ENCODE data around the gene CWC27. TPM values are rescaled to one million over a fixed set of nuclear protein-coding genes. Genes with fewer than 3 reads are reported as not detected.

The CWC27 gene
- total RNA-seq, 1 donor from 2014 or later = 56.6 TPM

- Histone ChIP-seq H3K9me3 (ENCODE audit: low read depth) (peaks cover 4% of the 10 kb centered on the region), H3K4me3 (no peak overlapping the region), H4K20me1 (ENCODE audit: low read depth) (no peaks in the 10 kb centered on the region), H3K9ac (no peak overlapping the region), H2AFZ (replicated peaks) (no peak overlapping the region), H3K79me2 (ENCODE audit: low read depth) (no peaks in the 10 kb centered on the region), H3F3A (ENCODE audit: low read depth) (no peaks in the 10 kb centered on the region), H3K4me1 (no peaks in the 10 kb centered on the region), H3K27ac (no peak overlapping the region), H3K36me3 (peaks cover 7% of the 10 kb centered on the region), H3K27me3 (no peaks in the 10 kb centered on the region), H3K4me2 (no peak overlapping the region)
- no peak for TF ChIP-seq EZH2phosphoT487 (IDR thresholded peaks at IDR 0.05)
- no peak for TF ChIP-seq CTCF (IDR thresholded peaks at IDR 0.05)
- TF ChIP-seq EZH2 (IDR thresholded peaks at IDR 0.05) = no peak
- Mint-ChIP-seq H3K4me1 (no peaks in the 10 kb centered on the region), H3K36me3 (peaks cover 4% of the 10 kb centered on the region), H3K4me3 (no peak overlapping the region), H3K27me3 (ENCODE audit: insufficient read depth, low read depth) (no peaks in the 10 kb centered on the region), H3K9me3 (peaks cover 13% of the 10 kb centered on the region), H3K27ac (no peak overlapping the region)
- no peak for DNase-seq (ENCODE audit: low spot score)
These were observed 194.5 kb downstream of the CWC27 start for GRCh38 chr5:64963278-64963677.

GRCh38 chr5:64968591-64969110 is 199.9 kb downstream of the CWC27 start:
- Histone ChIP-seq H3K9ac (no peak overlapping the region), H2AFZ (replicated peaks) (no peak overlapping the region), H3K27ac (no peak overlapping the region), H3K4me1 (no peaks in the 10 kb centered on the region), H3K27me3 (no peaks in the 10 kb centered on the region), H3F3A (ENCODE audit: low read depth) (no peaks in the 10 kb centered on the region), H3K4me2 (no peak overlapping the region), H3K79me2 (ENCODE audit: low read depth) (no peaks in the 10 kb centered on the region), H3K36me3 (peaks cover 3% of the 10 kb centered on the region), H3K9me3 (ENCODE audit: low read depth) (no peaks in the 10 kb centered on the region), H3K4me3 (no peak overlapping the region), H4K20me1 (ENCODE audit: low read depth) (no peaks in the 10 kb centered on the region)
- Mint-ChIP-seq H3K27ac (no peak overlapping the region), H3K36me3 (peaks cover 8% of the 10 kb centered on the region), H3K9me3 (peaks cover 4% of the 10 kb centered on the region), H3K4me1 (no peaks in the 10 kb centered on the region), H3K27me3 (ENCODE audit: insufficient read depth, low read depth) (no peaks in the 10 kb centered on the region), H3K4me3 (no peak overlapping the region)
- TF ChIP-seq EZH2 (IDR thresholded peaks at IDR 0.05) = no peak
- TF ChIP-seq CTCF (IDR thresholded peaks at IDR 0.05) = no peak
- TF ChIP-seq EZH2phosphoT487 (IDR thresholded peaks at IDR 0.05) = no peak
- DNase-seq (ENCODE audit: low spot score) = no peak

- no peaks in the 10 kb centered on the region for H3K4me1 Mint-ChIP-seq
- no peak for TF ChIP-seq CTCF (IDR thresholded peaks at IDR 0.05)
- TF ChIP-seq EZH2phosphoT487 (IDR thresholded peaks at IDR 0.05) = no peak
- no peak for TF ChIP-seq EZH2 (IDR thresholded peaks at IDR 0.05)
- peaks cover 8% of the 10 kb centered on the region for H3K36me3 Mint-ChIP-seq
- H3K27me3 Mint-ChIP-seq (ENCODE audit: insufficient read depth, low read depth) = no peaks in the 10 kb centered on the region
- H3K79me2 ChIP-seq (ENCODE audit: low read depth) = no peaks in the 10 kb centered on the region
- H3K27me3 ChIP-seq = no peaks in the 10 kb centered on the region
- no peak for DNase-seq (ENCODE audit: low spot score)
- no peaks in the 10 kb centered on the region for H3K9me3 ChIP-seq (ENCODE audit: low read depth)
- no peaks in the 10 kb centered on the region for H3K36me3 ChIP-seq
- H3F3A ChIP-seq (ENCODE audit: low read depth) = no peaks in the 10 kb centered on the region
- no peak overlapping the region for H3K27ac ChIP-seq
- H3K4me3 Mint-ChIP-seq = no peak overlapping the region
- H3K4me1 ChIP-seq = no peaks in the 10 kb centered on the region
- H3K4me3 ChIP-seq = no peak overlapping the region
- no peak overlapping the region for H3K9ac ChIP-seq
- no peaks in the 10 kb centered on the region for H4K20me1 ChIP-seq (ENCODE audit: low read depth)
- H2AFZ ChIP-seq (replicated peaks) = no peak overlapping the region
- no peak overlapping the region for H3K4me2 ChIP-seq
- H3K27ac Mint-ChIP-seq = no peak overlapping the region
- H3K9me3 Mint-ChIP-seq = no peaks in the 10 kb centered on the region
These were observed 200.8 kb downstream of the CWC27 start for GRCh38 chr5:64969578-64969977.
